ENCODE data around the gene TLE2.

GRCh38 chr19:2952953-2953481 lies 76.1 kb downstream of the TLE2 start:
- no peak for TF ChIP-seq CTCF (IDR thresholded peaks at IDR 0.05; ENCODE audit: extremely low read depth in 1 of 2, insufficient read depth in 1 of 2, low read depth in 1 of 2, low read length in 2 of 2)
- TF ChIP-seq POLR2A (IDR thresholded peaks at IDR 0.05; ENCODE audit: low read depth, low read length) = no peak
- TF ChIP-seq POLR2AphosphoS5 (IDR thresholded peaks at IDR 0.05; ENCODE audit: insufficient read depth, low read depth, low read length) = no peak
- no peak for TF ChIP-seq MYC (IDR thresholded peaks at IDR 0.05; ENCODE audit: low read depth, low read length)
- TF ChIP-seq EZH2 (IDR thresholded peaks at IDR 0.05; ENCODE audit: borderline replicate concordance, low read depth, low read length, severe bottlenecking) = no peak
- no peak for TF ChIP-seq MAX (IDR thresholded peaks at IDR 0.05; ENCODE audit: insufficient read depth, insufficient read length)
- no peak for TF ChIP-seq JUN (IDR thresholded peaks at IDR 0.05; ENCODE audit: borderline replicate concordance, insufficient read depth, insufficient read length, low read depth)
- TF ChIP-seq FOS (IDR thresholded peaks at IDR 0.05; ENCODE audit: borderline replicate concordance, insufficient read depth, low read length) = no peak
- TF ChIP-seq GATA2 (IDR thresholded peaks at IDR 0.05; ENCODE audit: insufficient read depth, insufficient read length, low read depth, low read length) = no peak

All from endothelial cell of umbilical vein (primary cell).